Caco-2 (cell line): ENCODE results near the gene SLC46A3. TPM values are rescaled to one million over a fixed set of nuclear protein-coding genes. Genes with fewer than 3 reads are reported as not detected.

ENCODE experiments used
- Bru-seq: library from RNA; stranded (reverse); fragments of 400-500 nt; gene quantifications from one replicate; lab custom pipeline; 2021; lab: Mats Ljungman, UMichigan
- BruChase-seq, 2 experiments: library from RNA; stranded (reverse); fragments of 400-500 nt; gene quantifications; one replicate each; lab custom pipeline; 2021; lab: Mats Ljungman, UMichigan
- BruUV-seq: library from RNA; stranded (reverse); fragments of 400-500 nt; replicated peaks from 2 replicates; lab custom pipeline; 2021; lab: Mats Ljungman, UMichigan
- CTCF ChIA-PET: fragments of 300-600 bp; sonication (Branson Sonifier 250); formaldehyde crosslinking; loops from one replicate; lab custom pipeline; 2022; ENCODE audit warnings: antibody characterized with exemption; lab: Charles Lee
- POLR2A ChIA-PET: fragments of 300-600 bp; sonication (Branson Sonifier 250); formaldehyde crosslinking; loops from one replicate; lab custom pipeline; 2022; ENCODE audit warnings: antibody characterized with exemption; lab: Charles Lee
- DNase-seq, 2 experiments: peaks; one replicate each; pipeline versions ENCODE4 v3.0.0 to v3.0.0-alpha.2; 2020 to 2022
- H3K27me3 ChIP-seq: replicated peaks from 2 replicates; pipeline ENCODE4 v1.6.0; 2011; ENCODE audit warnings: low read length; ENCODE audit not compliant: control insufficient read depth, insufficient read depth
- H3K36me3 ChIP-seq: 2 replicates; pipeline ENCODE4 v1.5.1; 2011; ENCODE audit warnings: low read length; ENCODE audit not compliant: control insufficient read depth, insufficient read depth
- H3K4me1 ChIP-seq: fragments of 250-450 bp; sonication (Bioruptor Pico); 2 replicates; pipeline ENCODE4 v1.5.1; 2020; ENCODE audit warnings: mild to moderate bottlenecking
- H3K4me3 ChIP-seq: 2 replicates; pipeline ENCODE4 v1.5.1; 2011; ENCODE audit warnings: low read depth, mild to moderate bottlenecking, control low read depth, low read length
- H3K9me3 ChIP-seq: fragments of 250-450 bp; sonication (Bioruptor Pico); 2 replicates; pipeline ENCODE4 v1.5.1; 2020; ENCODE audit warnings: mild to moderate bottlenecking, moderate library complexity
- H3K27ac Mint-ChIP-seq: one replicate; pipeline ENCODE4 v1.8.0; 2022; ENCODE audit warnings: mixed read lengths; ENCODE audit not compliant: unreplicated experiment
- H3K27me3 Mint-ChIP-seq: one replicate; pipeline ENCODE4 v1.8.0; 2022; ENCODE audit warnings: mixed read lengths; ENCODE audit not compliant: insufficient read depth, unreplicated experiment
- H3K36me3 Mint-ChIP-seq: one replicate; pipeline ENCODE4 v1.8.0; 2022; ENCODE audit warnings: mild to moderate bottlenecking, mixed read lengths; ENCODE audit not compliant: insufficient read depth, unreplicated experiment
- H3K4me1 Mint-ChIP-seq: one replicate; pipeline ENCODE4 v1.8.0; 2022; ENCODE audit warnings: low read depth, mixed read lengths; ENCODE audit not compliant: unreplicated experiment
- H3K4me3 Mint-ChIP-seq: one replicate; pipeline ENCODE4 v1.8.0; 2022; ENCODE audit warnings: mild to moderate bottlenecking, moderate library complexity, mixed read lengths; ENCODE audit not compliant: unreplicated experiment
- H3K9me3 Mint-ChIP-seq: one replicate; pipeline ENCODE4 v1.8.0; 2022; ENCODE audit warnings: mixed read lengths; ENCODE audit not compliant: unreplicated experiment
- intact Hi-C: fragments of 100-400 bp; cut with micrococcal nuclease; formaldehyde crosslinking; loops from one replicate; pipeline ENCODE4 v1.10.0; 2022; ENCODE audit not compliant: unreplicated experiment
- long read RNA-seq: library from polyadenylated mRNA; stranded (forward); transcript quantifications from one replicate; pipeline ENCODE4 v2.0.0, GENCODE V29; 2022
- total RNA-seq: library from RNA; stranded (reverse); gene quantifications from 2 replicates; pipeline ENCODE4 v1.2.3, GENCODE V29; 2022
- TF ChIP-seq, protein P1 (sequence below), 2 experiments: fragments of 200-600 bp in 1 of 2; IDR thresholded peaks; 1 replicate in 1 of 2; 2 replicates in 1 of 2; pipeline versions ENCODE4 v1.5.1 to v1.8.0; 2011 to 2022; ENCODE audit warnings: antibody characterized with exemption in 1 of 2, control low read depth in 1 of 2, inconsistent platforms in 1 of 2, low read depth in 1 of 2, low read length in 1 of 2, mild to moderate bottlenecking in 1 of 2, moderate library complexity in 1 of 2; ENCODE audit not compliant: insufficient read depth in 1 of 2, severe bottlenecking in 1 of 2, unreplicated experiment in 1 of 2

SLC46A3 gene, protein sequence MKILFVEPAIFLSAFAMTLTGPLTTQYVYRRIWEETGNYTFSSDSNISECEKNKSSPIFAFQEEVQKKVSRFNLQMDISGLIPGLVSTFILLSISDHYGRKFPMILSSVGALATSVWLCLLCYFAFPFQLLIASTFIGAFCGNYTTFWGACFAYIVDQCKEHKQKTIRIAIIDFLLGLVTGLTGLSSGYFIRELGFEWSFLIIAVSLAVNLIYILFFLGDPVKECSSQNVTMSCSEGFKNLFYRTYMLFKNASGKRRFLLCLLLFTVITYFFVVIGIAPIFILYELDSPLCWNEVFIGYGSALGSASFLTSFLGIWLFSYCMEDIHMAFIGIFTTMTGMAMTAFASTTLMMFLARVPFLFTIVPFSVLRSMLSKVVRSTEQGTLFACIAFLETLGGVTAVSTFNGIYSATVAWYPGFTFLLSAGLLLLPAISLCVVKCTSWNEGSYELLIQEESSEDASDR
- 2.0 and 2.3 TPM in 2 replicates for total RNA-seq
- percentile 44 among the genes with signal in this experiment for Bru-seq, nascent RNA
- percentile 47 among the genes with signal in this experiment for BruChase-seq, experiment 1, labeled RNA remaining after a 2-hour chase
- BruChase-seq, experiment 2, labeled RNA remaining after a 6-hour chase = percentile 54 among the genes with signal in this experiment
- long read RNA-seq, partial matches to known transcripts = 1 of 6 reads
- long read RNA-seq, other reads (novel, unspliced or antisense) = 1 of 6 reads

- CTCF ChIA-PET = interaction anchor here (1.0 to 1.4 kb wide), 3 partner anchors 25 to 78 kb away, joined by 4 to 5 read pairs (median 4); no protein-coding TSS in a partner anchor
Measured at GRCh38 chr13:28718543-28719226, at the start of gene SLC46A3. SLC46A3 (minus strand) TSS chr13:28718970; CDS start chr13:28717998, 972 bp downstream.

GRCh38 chr13:28763887-28764286 is 45.1 kb upstream of the SLC46A3 start:
- no peak overlapping the region for H3K4me3 ChIP-seq
- BruUV-seq = no TSS peak
- CTCF ChIA-PET = interaction anchor here (0.6 kb wide), 1 partner anchor 12 kb away, joined by 3 read pairs; no protein-coding TSS in a partner anchor
- H3K9me3 Mint-ChIP-seq = peaks cover 6% of the 10 kb centered on the region
- no peaks in the 10 kb centered on the region for H3K36me3 Mint-ChIP-seq
- POLR2A ChIA-PET = no interaction called here
- intact Hi-C loops = no loop called here
- TF ChIP-seq, protein P1, sequence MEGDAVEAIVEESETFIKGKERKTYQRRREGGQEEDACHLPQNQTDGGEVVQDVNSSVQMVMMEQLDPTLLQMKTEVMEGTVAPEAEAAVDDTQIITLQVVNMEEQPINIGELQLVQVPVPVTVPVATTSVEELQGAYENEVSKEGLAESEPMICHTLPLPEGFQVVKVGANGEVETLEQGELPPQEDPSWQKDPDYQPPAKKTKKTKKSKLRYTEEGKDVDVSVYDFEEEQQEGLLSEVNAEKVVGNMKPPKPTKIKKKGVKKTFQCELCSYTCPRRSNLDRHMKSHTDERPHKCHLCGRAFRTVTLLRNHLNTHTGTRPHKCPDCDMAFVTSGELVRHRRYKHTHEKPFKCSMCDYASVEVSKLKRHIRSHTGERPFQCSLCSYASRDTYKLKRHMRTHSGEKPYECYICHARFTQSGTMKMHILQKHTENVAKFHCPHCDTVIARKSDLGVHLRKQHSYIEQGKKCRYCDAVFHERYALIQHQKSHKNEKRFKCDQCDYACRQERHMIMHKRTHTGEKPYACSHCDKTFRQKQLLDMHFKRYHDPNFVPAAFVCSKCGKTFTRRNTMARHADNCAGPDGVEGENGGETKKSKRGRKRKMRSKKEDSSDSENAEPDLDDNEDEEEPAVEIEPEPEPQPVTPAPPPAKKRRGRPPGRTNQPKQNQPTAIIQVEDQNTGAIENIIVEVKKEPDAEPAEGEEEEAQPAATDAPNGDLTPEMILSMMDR (IDR thresholded peaks at IDR 0.05; ENCODE audit: insufficient read depth in 1 of 2, low read depth in 1 of 2, low read length in 1 of 2, severe bottlenecking in 1 of 2, unreplicated experiment in 1 of 2) = no peak
- no peaks in the 10 kb centered on the region for H3K4me1 ChIP-seq
- H3K27me3 Mint-ChIP-seq = no peaks in the 10 kb centered on the region
- no peaks in the 10 kb centered on the region for H3K36me3 ChIP-seq
- H3K27ac Mint-ChIP-seq = no peak overlapping the region
- no peak for DNase-seq
- no peak overlapping the region for H3K4me3 Mint-ChIP-seq
- no peaks in the 10 kb centered on the region for H3K27me3 ChIP-seq
- peaks cover 14% of the 10 kb centered on the region for H3K9me3 ChIP-seq
- H3K4me1 Mint-ChIP-seq = no peaks in the 10 kb centered on the region

More at GRCh38 chr13:28718543-28719226, at the start of gene SLC46A3:
- Mint-ChIP-seq H3K4me1 (peaks cover 14% of the 10 kb centered on the region), H3K27me3 (no peaks in the 10 kb centered on the region), H3K9me3 (no peaks in the 10 kb centered on the region), H3K4me3 (peak within 1 kb of the TSS; percentile 96), H3K36me3 (peaks cover 9% of the 10 kb centered on the region), H3K27ac (peak within 1 kb of the TSS; percentile 83)
- Histone ChIP-seq H3K4me1 (peaks cover 4% of the 10 kb centered on the region; the same call in 1 of the 2 replicates), H3K27me3 (no peaks in the 10 kb centered on the region), H3K4me3 (peak within 1 kb of the TSS; percentile 75), H3K36me3 (no peaks in the 10 kb centered on the region), H3K9me3 (no peaks in the 10 kb centered on the region)
- POLR2A ChIA-PET = interaction anchor here (0.5 to 0.8 kb wide), 2 partner anchors 46 to 60 kb away, joined by 3 read pairs; partner anchors contain the start of gene POMP
- no TSS peak for BruUV-seq
- TF ChIP-seq, protein P1 (IDR thresholded peaks at IDR 0.05; ENCODE audit: insufficient read depth in 1 of 2, low read depth in 1 of 2, low read length in 1 of 2, severe bottlenecking in 1 of 2, unreplicated experiment in 1 of 2) = no peak
- peak; percentile 99 for DNase-seq
- intact Hi-C loops = loop anchor here (1.0 to 5.0 kb wide), 3 partner anchors 26 to 78 kb away; no protein-coding TSS in a partner anchor
